PC-9 (cell line): Measurements from ENCODE around the gene MXRA7. TPM values are rescaled to one million over a fixed set of nuclear protein-coding genes. Genes with fewer than 3 reads are reported as not detected.
A peak's percentile ranks its signal among the peaks of the same experiment; 100 is the strongest.

ENCODE experiments used
- BruUV-seq: library from RNA; stranded (reverse); fragments of 400-500 nt; replicated peaks from 2 replicates; lab custom pipeline; 2021; lab: Mats Ljungman, UMichigan
- CTCF ChIA-PET: fragments of 300-600 bp; sonication (Branson Sonifier 250); formaldehyde crosslinking; loops from one replicate; lab custom pipeline; 2022; ENCODE audit warnings: antibody characterized with exemption; lab: Charles Lee
- POLR2A ChIA-PET: fragments of 300-600 bp; sonication (Branson Sonifier 250); formaldehyde crosslinking; loops from one replicate; lab custom pipeline; 2022; ENCODE audit warnings: antibody characterized with exemption; ENCODE audit not compliant: unreplicated experiment; lab: Charles Lee
- DNase-seq, 2 experiments: peaks; one replicate each; pipeline versions ENCODE4 v3.0.0 to v3.0.0-alpha.2; 2015 to 2022; ENCODE audit warnings: mixed read lengths in 1 of 2
- H2AFZ ChIP-seq: fragments of 200-600 bp; sonication (generic); 2 replicates; pipeline ENCODE4 v1.8.1; 2017; ENCODE audit warnings: antibody characterized with exemption
- H3F3A ChIP-seq: fragments of 200-600 bp; sonication (generic); 2 replicates; pipeline ENCODE4 v1.8.1; 2017; ENCODE audit warnings: antibody characterized with exemption, mild to moderate bottlenecking, low read depth; ENCODE audit not compliant: insufficient read depth
- H3K27ac ChIP-seq: fragments of 200-600 bp; sonication (generic); 2 replicates; pipeline ENCODE4 v1.6.1; 2016; ENCODE audit warnings: mixed run types
- H3K27me3 ChIP-seq: fragments of 200-600 bp; sonication (generic); 2 replicates; pipeline ENCODE4 v1.6.1; 2016; ENCODE audit warnings: low read depth, mixed run types; ENCODE audit not compliant: insufficient read depth
- H3K36me3 ChIP-seq: fragments of 200-600 bp; sonication (generic); 2 replicates; pipeline ENCODE4 v1.6.1; 2016; ENCODE audit warnings: low read depth, mixed run types
- H3K4me1 ChIP-seq: fragments of 200-600 bp; sonication (generic); replicated peaks from 2 replicates; pipeline ENCODE4 v1.6.1; 2016; ENCODE audit warnings: mixed run types; ENCODE audit not compliant: insufficient read depth
- H3K4me2 ChIP-seq: fragments of 200-600 bp; sonication (generic); 2 replicates; pipeline ENCODE4 v1.6.1; 2017; ENCODE audit warnings: mixed run types
- H3K4me3 ChIP-seq: fragments of 200-600 bp; sonication (generic); 2 replicates; pipeline ENCODE4 v1.6.1; 2016; ENCODE audit warnings: mixed run types
- H3K79me2 ChIP-seq: fragments of 200-600 bp; sonication (generic); 2 replicates; pipeline ENCODE4 v1.6.1; 2017; ENCODE audit warnings: low read depth, mixed run types
- H3K9me2 ChIP-seq: fragments of 200-600 bp; sonication (generic); 2 replicates; pipeline ENCODE4 v1.8.1; 2017; ENCODE audit warnings: mild to moderate bottlenecking; ENCODE audit not compliant: insufficient read depth
- H3K9me3 ChIP-seq: fragments of 200-600 bp; sonication (generic); 2 replicates; pipeline ENCODE4 v1.8.1; 2016; ENCODE audit warnings: low read depth; ENCODE audit not compliant: insufficient read depth
- H4K20me1 ChIP-seq: fragments of 200-600 bp; sonication (generic); 2 replicates; pipeline ENCODE4 v1.8.1; 2017; ENCODE audit not compliant: insufficient read depth
- CTCF ChIP-seq: fragments of 200-600 bp; sonication (generic); conservative IDR thresholded peaks from 2 replicates; pipeline ENCODE4 v1.6.1; 2017; ENCODE audit warnings: mixed run types, antibody characterized with exemption, mild to moderate bottlenecking, moderate library complexity
- EZH2 ChIP-seq: fragments of 200-600 bp; sonication (generic); IDR thresholded peaks from 2 replicates; pipeline ENCODE4 v1.8.0; 2017; ENCODE audit warnings: antibody characterized with exemption, low read depth
- intact Hi-C: fragments of 100-400 bp; cut with micrococcal nuclease; formaldehyde crosslinking; loops from one replicate; pipeline ENCODE4 v1.10.0; 2022; ENCODE audit not compliant: unreplicated experiment
- total RNA-seq: library from RNA; stranded (reverse); gene quantifications from 2 replicates; pipeline ENCODE4 v1.2.3, GENCODE V29; 2021

MXRA7 gene
- total RNA-seq, 1 experiment from 2014 or later = 5.5 TPM

GRCh38 chr17:76645481-76645880, 65.3 kb downstream of the MXRA7 start:
- Histone ChIP-seq H3K27ac (no peak overlapping the region), H3F3A (peaks cover 5% of the 10 kb centered on the region; the same call in 1 of the 2 replicates), H3K4me1 (peaks cover 10% of the 10 kb centered on the region), H3K36me3 (no peaks in the 10 kb centered on the region), H3K9me2 (no peaks in the 10 kb centered on the region), H2AFZ (no peak overlapping the region), H4K20me1 (no peaks in the 10 kb centered on the region), H3K4me2 (no peak overlapping the region), H3K27me3 (no peaks in the 10 kb centered on the region), H3K9me3 (no peaks in the 10 kb centered on the region), H3K4me3 (no peak overlapping the region), H3K79me2 (no peaks in the 10 kb centered on the region)
- BruUV-seq = no TSS peak
- ChIA-PET POLR2A (interaction anchor here (0.6 kb wide), 1 partner anchor 96 kb away, joined by 4 read pairs; no protein-coding TSS in a partner anchor), CTCF (no interaction called here)
- intact Hi-C loops = no loop called here
- no peak for TF ChIP-seq CTCF
- no peak for TF ChIP-seq EZH2
- no peak for DNase-seq

- Histone ChIP-seq H3K27ac (no peak overlapping the region), H2AFZ (no peak overlapping the region), H3K9me3 (no peaks in the 10 kb centered on the region), H3K4me1 (peaks cover 12% of the 10 kb centered on the region), H3K27me3 (no peaks in the 10 kb centered on the region), H3K9me2 (no peaks in the 10 kb centered on the region), H3K36me3 (no peaks in the 10 kb centered on the region), H3F3A (peaks cover 5% of the 10 kb centered on the region; the same call in 1 of the 2 replicates), H3K4me3 (no peak overlapping the region), H3K79me2 (no peaks in the 10 kb centered on the region), H3K4me2 (no peak overlapping the region), H4K20me1 (no peaks in the 10 kb centered on the region)
- no TSS peak for BruUV-seq
- ChIA-PET POLR2A (interaction anchor here (0.6 kb wide), 1 partner anchor 95 kb away, joined by 4 read pairs; no protein-coding TSS in a partner anchor), CTCF (no interaction called here)
- DNase-seq = no peak
- TF ChIP-seq EZH2 = no peak
- TF ChIP-seq CTCF = no peak
- intact Hi-C loops = no loop called here
Observed at GRCh38 chr17:76644995-76645394, 65.8 kb downstream of the MXRA7 start.

- no peak for TF ChIP-seq CTCF
- no peak for TF ChIP-seq EZH2
- Histone ChIP-seq H4K20me1 (no peaks in the 10 kb centered on the region), H3K9me3 (no peaks in the 10 kb centered on the region), H3K79me2 (no peaks in the 10 kb centered on the region), H3K27ac (no peak within 1 kb of the TSS), H3F3A (peaks cover 5% of the 10 kb centered on the region; the same call in 1 of the 2 replicates), H3K4me1 (peaks cover 12% of the 10 kb centered on the region), H3K9me2 (no peaks in the 10 kb centered on the region), H3K4me3 (no peak within 1 kb of the TSS), H3K27me3 (no peaks in the 10 kb centered on the region), H3K36me3 (no peaks in the 10 kb centered on the region), H3K4me2 (no peak within 1 kb of the TSS), H2AFZ (no peak within 1 kb of the TSS)
- no TSS peak for BruUV-seq
- intact Hi-C loops = no loop called here
- POLR2A ChIA-PET = interaction anchor here (0.6 kb wide), 1 partner anchor 24 kb away, joined by 3 read pairs; no protein-coding TSS in a partner anchor
- CTCF ChIA-PET = no interaction called here
- DNase-seq = peak in 1 of 2 experiments; percentile 39
Observed at GRCh38 chr17:76643553-76644148, 67.1 kb downstream of the MXRA7 start, which contains the start of gene ST6GALNAC1. Gene ST6GALNAC1 (minus strand): TSS chr17:76643757. CDS start chr17:76643638, 119 bp downstream.
